ENCODE data around the gene PCK2.

PCK2 gene

GRCh38 chr14:24080142-24080530 lies 14.0 kb upstream of the PCK2 start:
- no peak overlapping the region for H3K4me3 ChIP-seq (ENCODE audit: low read depth, low read length)
- DNase-seq (ENCODE audit: low read depth) = no peak
- TF ChIP-seq MYC (IDR thresholded peaks at IDR 0.05; ENCODE audit: low read depth, low read length) (no peak), POLR2A (IDR thresholded peaks at IDR 0.05; ENCODE audit: extremely low read depth, insufficient read length) (no peak), MAX (IDR thresholded peaks at IDR 0.05; ENCODE audit: low read depth, low read length) (no peak)
- TF ChIP-seq, protein P1, sequence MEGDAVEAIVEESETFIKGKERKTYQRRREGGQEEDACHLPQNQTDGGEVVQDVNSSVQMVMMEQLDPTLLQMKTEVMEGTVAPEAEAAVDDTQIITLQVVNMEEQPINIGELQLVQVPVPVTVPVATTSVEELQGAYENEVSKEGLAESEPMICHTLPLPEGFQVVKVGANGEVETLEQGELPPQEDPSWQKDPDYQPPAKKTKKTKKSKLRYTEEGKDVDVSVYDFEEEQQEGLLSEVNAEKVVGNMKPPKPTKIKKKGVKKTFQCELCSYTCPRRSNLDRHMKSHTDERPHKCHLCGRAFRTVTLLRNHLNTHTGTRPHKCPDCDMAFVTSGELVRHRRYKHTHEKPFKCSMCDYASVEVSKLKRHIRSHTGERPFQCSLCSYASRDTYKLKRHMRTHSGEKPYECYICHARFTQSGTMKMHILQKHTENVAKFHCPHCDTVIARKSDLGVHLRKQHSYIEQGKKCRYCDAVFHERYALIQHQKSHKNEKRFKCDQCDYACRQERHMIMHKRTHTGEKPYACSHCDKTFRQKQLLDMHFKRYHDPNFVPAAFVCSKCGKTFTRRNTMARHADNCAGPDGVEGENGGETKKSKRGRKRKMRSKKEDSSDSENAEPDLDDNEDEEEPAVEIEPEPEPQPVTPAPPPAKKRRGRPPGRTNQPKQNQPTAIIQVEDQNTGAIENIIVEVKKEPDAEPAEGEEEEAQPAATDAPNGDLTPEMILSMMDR (IDR thresholded peaks at IDR 0.05; ENCODE audit: low read depth, low read length) = no peak

- peak overlapping the region; percentile 28 for H3K4me3 ChIP-seq (ENCODE audit: low read depth, low read length)
- TF ChIP-seq MAX (IDR thresholded peaks at IDR 0.05; ENCODE audit: low read depth, low read length) (no peak), MYC (IDR thresholded peaks at IDR 0.05; ENCODE audit: low read depth, low read length) (no peak), POLR2A (IDR thresholded peaks at IDR 0.05; ENCODE audit: extremely low read depth, insufficient read length) (no peak)
- TF ChIP-seq, protein P1 (IDR thresholded peaks at IDR 0.05; ENCODE audit: low read depth, low read length) = no peak
- peak; percentile 51 for DNase-seq (ENCODE audit: low read depth)
Observed at GRCh38 chr14:24080888-24081738, 13.0 kb upstream of the PCK2 start.

- DNase-seq (ENCODE audit: low read depth) = no peak
- no peak overlapping the region for H3K4me3 ChIP-seq (ENCODE audit: low read depth, low read length)
Observed at GRCh38 chr14:24081739-24082211, 12.3 kb upstream of the PCK2 start.

DNA sequence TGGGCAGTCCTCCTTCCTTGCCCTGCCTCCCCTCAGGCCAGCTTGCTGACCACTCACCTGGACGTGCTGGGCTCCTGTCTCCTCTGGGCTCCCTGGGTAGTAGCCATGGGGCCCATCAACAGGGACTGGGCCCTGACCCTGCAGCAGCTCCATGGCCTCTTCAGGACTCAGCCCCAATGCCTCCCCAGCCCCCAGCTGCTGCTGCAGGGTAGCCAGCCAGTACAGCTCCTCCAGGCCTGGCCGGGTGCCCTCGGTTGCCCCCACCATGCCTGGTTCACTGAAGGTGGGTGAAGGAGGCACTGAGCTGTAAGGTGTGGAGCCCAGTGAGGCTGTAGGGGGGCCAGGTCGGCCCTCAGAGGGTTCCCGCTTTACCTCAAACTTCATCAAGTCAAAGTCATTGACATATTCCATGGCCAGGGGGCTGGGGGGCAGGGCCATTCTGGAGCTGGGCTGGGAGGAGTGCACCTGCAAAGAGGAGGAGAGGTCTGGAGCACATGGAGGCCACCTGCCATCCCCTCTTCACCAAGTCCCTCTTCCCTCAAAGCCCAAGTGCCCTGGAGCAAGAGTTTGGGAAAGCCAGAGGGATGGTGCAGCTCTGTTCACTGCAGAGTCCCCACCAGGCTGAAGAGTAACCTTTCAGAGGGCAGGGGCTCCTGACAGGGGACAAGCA lies 11.6 kb upstream of the PCK2 start:
- DNase-seq (ENCODE audit: low read depth) = no peak
- TF ChIP-seq, protein P1 (IDR thresholded peaks at IDR 0.05; ENCODE audit: low read depth, low read length) = no peak
- no peak for TF ChIP-seq MAX (IDR thresholded peaks at IDR 0.05; ENCODE audit: low read depth, low read length)
- no peak for TF ChIP-seq MYC (IDR thresholded peaks at IDR 0.05; ENCODE audit: low read depth, low read length)
- TF ChIP-seq POLR2A (IDR thresholded peaks at IDR 0.05; ENCODE audit: extremely low read depth, insufficient read length) = no peak
- no peak overlapping the region for H3K4me3 ChIP-seq (ENCODE audit: low read depth, low read length)

More at GRCh38 chr14:24081739-24082211, 12.3 kb upstream of the PCK2 start:
- TF ChIP-seq MAX (IDR thresholded peaks at IDR 0.05; ENCODE audit: low read depth, low read length) (no peak), POLR2A (IDR thresholded peaks at IDR 0.05; ENCODE audit: extremely low read depth, insufficient read length) (no peak), MYC (IDR thresholded peaks at IDR 0.05; ENCODE audit: low read depth, low read length) (no peak)
- TF ChIP-seq, protein P1 (IDR thresholded peaks at IDR 0.05; ENCODE audit: low read depth, low read length) = no peak

- H3K4me3 ChIP-seq (ENCODE audit: low read depth, low read length) = no peak overlapping the region
- no peak for DNase-seq (ENCODE audit: low read depth)
- TF ChIP-seq, protein P1 (IDR thresholded peaks at IDR 0.05; ENCODE audit: low read depth, low read length) = no peak
- no peak for TF ChIP-seq POLR2A (IDR thresholded peaks at IDR 0.05; ENCODE audit: extremely low read depth, insufficient read length)
- no peak for TF ChIP-seq MYC (IDR thresholded peaks at IDR 0.05; ENCODE audit: low read depth, low read length)
- no peak for TF ChIP-seq MAX (IDR thresholded peaks at IDR 0.05; ENCODE audit: low read depth, low read length)
Observed at GRCh38 chr14:24083462-24083861, 10.6 kb upstream of the PCK2 start.
